ENCODE data around the gene COA8. TPM values are rescaled to one million over a fixed set of nuclear protein-coding genes. Genes with fewer than 3 reads are reported as not detected.

COA8 gene
- total RNA-seq, 1 donor from 2014 or later: 24.0 TPM

GRCh38 chr14:103535891-103536565, 26.7 kb upstream of the COA8 start:
- DNase-seq (ENCODE audit: low read depth in 2 of 2): no peak

- DNase-seq (ENCODE audit: low read depth in 2 of 2): no peak
These were observed 26.1 kb upstream of the COA8 start for GRCh38 chr14:103536693-103537092.

GRCh38 chr14:103537175-103537990, 25.4 kb upstream of the COA8 start:
- no peak for DNase-seq (ENCODE audit: low read depth in 2 of 2)

GRCh38 chr14:103538291-103539055, 24.3 kb upstream of the COA8 start:
- DNase-seq (ENCODE audit: low read depth in 2 of 2): no peak

- DNase-seq (ENCODE audit: low read depth in 2 of 2): no peak
These were observed 23.5 kb upstream of the COA8 start for GRCh38 chr14:103539056-103539825.

- DNase-seq (ENCODE audit: low read depth in 2 of 2): no peak
These were observed 21.7 kb upstream of the COA8 start for GRCh38 chr14:103540821-103541708.

GRCh38 chr14:103541709-103542604, 20.8 kb upstream of the COA8 start:
- no peak for DNase-seq (ENCODE audit: low read depth in 2 of 2)

- no peak for DNase-seq (ENCODE audit: low read depth in 2 of 2)
These were observed 20.1 kb upstream of the COA8 start for GRCh38 chr14:103542605-103543088.

GRCh38 chr14:103543140-103543539, 19.6 kb upstream of the COA8 start:
- no peak for DNase-seq (ENCODE audit: low read depth in 2 of 2)

GRCh38 chr14:103543721-103544387, 18.9 kb upstream of the COA8 start:
- no peak for DNase-seq (ENCODE audit: low read depth in 2 of 2)

- DNase-seq (ENCODE audit: low read depth in 2 of 2): no peak
These were observed 18.2 kb upstream of the COA8 start for GRCh38 chr14:103544388-103545218.

GRCh38 chr14:103545219-103545914, 17.4 kb upstream of the COA8 start:
- no peak for DNase-seq (ENCODE audit: low read depth in 2 of 2)

- no peak for DNase-seq (ENCODE audit: low read depth in 2 of 2)
These were observed 16.7 kb upstream of the COA8 start for GRCh38 chr14:103545915-103546651.

GRCh38 chr14:103546652-103547454, 15.9 kb upstream of the COA8 start:
- peak; percentile 17 to 54 for DNase-seq (ENCODE audit: low read depth in 2 of 2)

GRCh38 chr14:103547455-103547940, 15.3 kb upstream of the COA8 start:
- DNase-seq (ENCODE audit: low read depth in 2 of 2): no peak
